ENCODE measurements around the gene TARS3.

DNA sequence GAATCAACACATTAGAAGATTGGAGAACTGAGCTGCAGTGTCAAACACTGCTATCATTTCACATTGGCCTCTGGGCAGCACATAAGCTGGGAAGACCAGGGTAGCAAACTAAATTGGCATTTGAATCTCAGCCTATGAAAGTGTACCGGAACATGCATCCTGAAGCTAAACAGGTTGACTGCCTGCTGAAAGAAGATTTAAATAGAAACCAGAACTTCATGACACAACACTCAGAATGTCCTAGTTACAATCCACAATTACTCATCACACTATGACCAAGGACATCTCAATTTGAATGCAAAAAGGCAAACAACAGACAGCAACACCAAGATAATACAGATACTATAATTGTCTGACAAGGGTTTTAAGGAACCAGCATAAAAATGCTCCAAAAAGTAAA lies 98.3 kb downstream of the TARS3 start:
- TF ChIP-seq GATA2 (IDR thresholded peaks at IDR 0.05; ENCODE audit: low read depth, low read length) (no peak), GATA3 (IDR thresholded peaks at IDR 0.05; ENCODE audit: low read depth, low read length) (no peak)

Measured in SH-SY5Y (cell line).